ENCODE results near the gene P3R3URF.
A peak's percentile ranks its signal among the peaks of the same experiment; 100 is the strongest.

The P3R3URF gene

GRCh38 chr1:46219551-46220520 is 43.5 kb upstream of the P3R3URF start:
- DNase-seq, result peak; percentile 93
- Histone ChIP-seq H3K36me3 (no peaks in the 10 kb centered on the region), H3K27me3 (ENCODE audit: insufficient read depth, low read depth, severe bottlenecking) (no peaks in the 10 kb centered on the region), H3K4me3 (ENCODE audit: low read depth, low read length) (peak overlapping the region; percentile 19), H3K27ac (peak overlapping the region; percentile 89), H3K9me3 (ENCODE audit: severe bottlenecking) (no peaks in the 10 kb centered on the region)
- peak; percentile 26; the same call in 1 of the 2 replicates for TF ChIP-seq CTCF (IDR thresholded peaks at IDR 0.05; ENCODE audit: low read depth, low read length)

- Histone ChIP-seq H3K27me3 (ENCODE audit: insufficient read depth, low read depth, severe bottlenecking) (no peaks in the 10 kb centered on the region), H3K9me3 (ENCODE audit: severe bottlenecking) (no peaks in the 10 kb centered on the region), H3K27ac (peak overlapping the region; percentile 89), H3K36me3 (no peaks in the 10 kb centered on the region), H3K4me3 (ENCODE audit: low read depth, low read length) (no peak overlapping the region)
- DNase-seq, result peak; percentile 20
- TF ChIP-seq CTCF (IDR thresholded peaks at IDR 0.05; ENCODE audit: low read depth, low read length), result no peak
Measured at GRCh38 chr1:46218443-46218842, 42.2 kb upstream of the P3R3URF start.

- H3K4me3 ChIP-seq (ENCODE audit: low read depth, low read length), result no peak overlapping the region
- no peaks in the 10 kb centered on the region for H3K36me3 ChIP-seq
- no peak overlapping the region for H3K27ac ChIP-seq
- no peaks in the 10 kb centered on the region for H3K9me3 ChIP-seq (ENCODE audit: severe bottlenecking)
- H3K27me3 ChIP-seq (ENCODE audit: insufficient read depth, low read depth, severe bottlenecking), result no peaks in the 10 kb centered on the region
- DNase-seq, result no peak
- TF ChIP-seq CTCF (IDR thresholded peaks at IDR 0.05; ENCODE audit: low read depth, low read length), result no peak
Measured at GRCh38 chr1:46215504-46215903, 39.2 kb upstream of the P3R3URF start.

GRCh38 chr1:46211051-46211450 is 34.8 kb upstream of the P3R3URF start:
- H3K4me3 ChIP-seq (ENCODE audit: low read depth, low read length), result no peak overlapping the region
- H3K27ac ChIP-seq, result no peak overlapping the region
- H3K36me3 ChIP-seq, result 0 out of 2 replicates have a peak, but pooled peaks cover 6% of the 10 kb centered on the region
- no peak for DNase-seq
- H3K9me3 ChIP-seq (ENCODE audit: severe bottlenecking), result no peaks in the 10 kb centered on the region
- TF ChIP-seq CTCF (IDR thresholded peaks at IDR 0.05; ENCODE audit: low read depth, low read length), result no peak
- H3K27me3 ChIP-seq (ENCODE audit: insufficient read depth, low read depth, severe bottlenecking), result no peaks in the 10 kb centered on the region

- Histone ChIP-seq H3K4me3 (ENCODE audit: low read depth, low read length) (no peak overlapping the region), H3K27me3 (ENCODE audit: insufficient read depth, low read depth, severe bottlenecking) (no peaks in the 10 kb centered on the region), H3K27ac (no peak overlapping the region)
Measured at GRCh38 chr1:46210561-46210960, 34.3 kb upstream of the P3R3URF start.

More at GRCh38 chr1:46210561-46210960, 34.3 kb upstream of the P3R3URF start:
- no peak for TF ChIP-seq CTCF (IDR thresholded peaks at IDR 0.05; ENCODE audit: low read depth, low read length)
- DNase-seq, result no peak
- H3K36me3 ChIP-seq, result 0 out of 2 replicates have a peak, but pooled peaks cover 6% of the 10 kb centered on the region
- no peaks in the 10 kb centered on the region for H3K9me3 ChIP-seq (ENCODE audit: severe bottlenecking)
